ENCODE results near the gene CPM. TPM values are rescaled to one million over a fixed set of nuclear protein-coding genes. Genes with fewer than 3 reads are reported as not detected.
A peak's percentile ranks its signal among the peaks of the same experiment; 100 is the strongest.

The CPM gene
- total and polyA plus RNA-seq, 3 experiments from 2014 or later: 0.26 to 1.9 (median 1.6) TPM

DNA sequence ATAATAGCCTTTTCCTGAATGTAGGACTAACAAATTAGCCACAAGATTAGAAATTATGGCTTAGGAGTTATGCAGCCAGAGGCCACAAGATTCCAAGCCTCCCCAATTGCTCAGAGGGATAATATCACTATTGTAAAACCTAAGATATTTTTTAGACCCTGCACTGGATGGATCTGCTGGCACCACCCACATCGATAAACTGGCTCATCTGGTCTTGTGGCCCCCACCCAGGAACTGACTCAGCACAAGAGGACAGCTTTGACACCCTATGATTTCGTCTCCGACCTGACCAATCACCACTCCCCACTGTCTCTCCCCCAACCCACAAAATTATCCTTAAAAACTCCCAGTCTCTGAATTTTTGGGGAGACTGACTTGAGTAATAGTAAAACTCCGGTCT, 54.7 kb downstream of the CPM start:
- Mint-ChIP-seq H3K9me3 (peaks cover 0 to 3% (median 0%) of the 10 kb centered on the region in 5 donors), H3K27me3 (peaks cover 9 to 14% of the 10 kb centered on the region in 2 donors), H3K27ac (no peak overlapping the region), H3K4me1 (no peaks in the 10 kb centered on the region), H3K36me3 (peaks cover 0 to 6% (median 0%) of the 10 kb centered on the region in 3 donors), H3K4me3 (no peak overlapping the region)
- H3K27ac ChIP-seq (ENCODE audit: low read depth, low read length): no peak overlapping the region
- ChIA-PET CTCF (no interaction called here), POLR2A (no interaction called here)
- DNase-seq: no peak
- H3K36me3 ChIP-seq (ENCODE audit: insufficient read depth, low read length): no peaks in the 10 kb centered on the region
- no peak overlapping the region for H3K4me3 ChIP-seq (ENCODE audit: low read length)
- H3K4me1 ChIP-seq (ENCODE audit: insufficient read depth, low read length): no peaks in the 10 kb centered on the region
- no peaks in the 10 kb centered on the region for H3K9me3 ChIP-seq (ENCODE audit: low read length)
- H3K27me3 ChIP-seq (ENCODE audit: insufficient read depth, low read length, poor library complexity, severe bottlenecking): no peaks in the 10 kb centered on the region

DNA sequence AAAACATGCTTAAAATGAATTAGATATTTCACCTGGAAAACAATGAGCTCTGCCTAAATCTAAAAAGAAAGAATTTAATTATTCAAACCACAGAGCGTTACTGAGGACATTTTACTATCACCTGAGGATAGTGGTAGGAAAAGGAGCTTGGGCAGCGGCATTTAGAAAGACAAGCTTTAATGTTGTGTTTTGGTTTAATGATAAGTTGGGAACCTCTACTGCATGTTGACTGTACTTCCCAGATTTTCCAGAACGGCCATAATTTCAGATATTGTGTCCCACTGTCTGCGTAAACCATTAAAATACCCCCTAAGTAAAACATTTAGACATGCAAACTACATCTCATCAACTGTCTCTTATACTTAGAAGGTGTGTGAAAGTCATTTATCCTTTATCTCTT, 55.4 kb downstream of the CPM start:
- H3K27ac ChIP-seq (ENCODE audit: low read depth, low read length): no peak overlapping the region
- no peak overlapping the region for H3K27ac Mint-ChIP-seq
- H3K9me3 Mint-ChIP-seq: peaks cover 0 to 3% (median 0%) of the 10 kb centered on the region in 5 donors
- peaks cover 11 to 14% of the 10 kb centered on the region in 2 donors for H3K27me3 Mint-ChIP-seq
- no peak overlapping the region for H3K4me3 ChIP-seq (ENCODE audit: low read length)
- ChIA-PET CTCF (no interaction called here), POLR2A (no interaction called here)
- no peaks in the 10 kb centered on the region for H3K4me1 ChIP-seq (ENCODE audit: insufficient read depth, low read length)
- no peaks in the 10 kb centered on the region for H3K36me3 ChIP-seq (ENCODE audit: insufficient read depth, low read length)
- H3K9me3 ChIP-seq (ENCODE audit: low read length): no peaks in the 10 kb centered on the region
- DNase-seq: no peak
- no peaks in the 10 kb centered on the region for H3K4me1 Mint-ChIP-seq
- H3K27me3 ChIP-seq (ENCODE audit: insufficient read depth, low read length, poor library complexity, severe bottlenecking): no peaks in the 10 kb centered on the region
- no peak overlapping the region for H3K4me3 Mint-ChIP-seq
- peaks cover 0 to 6% (median 0%) of the 10 kb centered on the region in 3 donors for H3K36me3 Mint-ChIP-seq

DNA sequence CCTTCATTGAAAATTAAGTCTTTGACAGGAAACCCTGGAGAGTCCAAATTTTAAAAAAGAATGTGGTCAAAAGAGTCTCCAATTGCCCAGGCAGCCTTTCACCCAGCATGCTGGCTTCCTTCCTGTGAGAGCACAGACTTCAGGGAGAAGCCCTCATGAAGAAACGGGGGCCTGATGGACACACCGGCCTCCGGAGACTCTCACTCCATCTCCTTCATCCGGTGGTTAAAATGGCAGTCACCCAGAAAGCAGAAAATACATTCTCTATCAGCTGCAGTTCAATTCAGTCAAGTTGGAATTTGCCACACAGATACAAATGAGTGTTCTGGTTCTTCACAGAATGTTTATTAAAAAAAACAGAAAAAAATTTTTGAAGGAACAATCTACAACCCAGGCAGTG, 56.5 kb downstream of the CPM start:
- peaks cover 9 to 14% of the 10 kb centered on the region in 2 donors for H3K27me3 Mint-ChIP-seq
- no peaks in the 10 kb centered on the region for H3K36me3 ChIP-seq (ENCODE audit: insufficient read depth, low read length)
- peaks cover 0 to 6% (median 0%) of the 10 kb centered on the region in 3 donors for H3K36me3 Mint-ChIP-seq
- H3K4me1 Mint-ChIP-seq: no peaks in the 10 kb centered on the region
- no peak for DNase-seq
- ChIA-PET CTCF (no interaction called here), POLR2A (no interaction called here)
- H3K4me3 ChIP-seq (ENCODE audit: low read length): no peak overlapping the region
- no peaks in the 10 kb centered on the region for H3K9me3 Mint-ChIP-seq
- no peaks in the 10 kb centered on the region for H3K9me3 ChIP-seq (ENCODE audit: low read length)
- no peak overlapping the region for H3K27ac Mint-ChIP-seq
- H3K27me3 ChIP-seq (ENCODE audit: insufficient read depth, low read length, poor library complexity, severe bottlenecking): no peaks in the 10 kb centered on the region
- no peaks in the 10 kb centered on the region for H3K4me1 ChIP-seq (ENCODE audit: insufficient read depth, low read length)
- no peak overlapping the region for H3K4me3 Mint-ChIP-seq
- no peak overlapping the region for H3K27ac ChIP-seq (ENCODE audit: low read depth, low read length)

DNA sequence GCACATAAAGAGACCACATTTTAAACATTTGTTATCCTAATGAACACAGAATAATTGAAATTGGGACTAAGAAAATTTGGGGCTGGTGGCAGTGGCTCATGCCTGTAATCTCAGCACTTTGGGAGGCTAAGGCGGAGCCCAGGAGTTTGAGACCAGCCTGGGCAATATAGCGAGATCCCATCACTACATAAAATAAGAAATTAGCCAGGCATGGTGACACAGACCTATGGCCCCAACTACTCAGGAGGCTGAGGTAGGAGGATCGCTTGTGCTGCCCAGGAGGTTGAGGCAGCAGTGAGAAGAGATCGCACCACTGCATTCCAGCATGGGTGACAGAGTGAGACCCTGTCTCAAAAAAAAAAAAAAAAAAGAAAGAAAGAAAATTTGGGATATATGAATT, 59.7 kb downstream of the CPM start:
- no peaks in the 10 kb centered on the region for H3K4me1 Mint-ChIP-seq

DNA sequence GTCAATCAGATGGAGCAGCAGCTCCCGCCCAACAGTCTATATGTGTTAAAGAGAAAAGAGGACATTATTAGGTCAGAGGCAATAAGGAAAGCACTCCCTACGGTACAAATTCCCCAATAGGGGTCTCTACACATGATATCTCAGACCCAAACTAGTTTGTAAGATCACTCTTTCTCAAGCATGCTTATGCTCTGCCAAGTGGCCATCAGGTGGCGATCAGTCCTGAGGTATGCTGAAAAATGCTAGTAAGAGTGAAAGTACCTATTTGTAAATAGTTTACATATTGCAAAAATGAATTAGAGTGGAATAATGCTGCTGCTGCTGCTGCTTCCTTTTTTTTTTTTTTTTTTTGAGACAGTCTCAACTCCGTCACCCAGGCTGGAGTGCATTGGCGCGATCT, 61.0 kb downstream of the CPM start:
- DNase-seq: no peak
- ChIA-PET POLR2A (interaction anchor here (0.6 kb wide), 1 partner anchor 1386 kb away, joined by 4 read pairs; no protein-coding TSS in a partner anchor), CTCF (no interaction called here)
- no peaks in the 10 kb centered on the region for H3K36me3 ChIP-seq (ENCODE audit: insufficient read depth, low read length)
- H3K4me3 ChIP-seq (ENCODE audit: low read length): no peak overlapping the region
- Mint-ChIP-seq H3K4me1 (no peaks in the 10 kb centered on the region), H3K4me3 (no peak overlapping the region), H3K36me3 (peaks cover 0 to 6% (median 0%) of the 10 kb centered on the region in 3 donors), H3K9me3 (no peaks in the 10 kb centered on the region), H3K27me3 (peaks cover 11 to 13% of the 10 kb centered on the region in 2 donors), H3K27ac (peak overlapping the region in 1 of 8 donors; percentile 54)
- H3K27ac ChIP-seq (ENCODE audit: low read depth, low read length): no peak overlapping the region
- H3K9me3 ChIP-seq (ENCODE audit: low read length): no peaks in the 10 kb centered on the region
- no peaks in the 10 kb centered on the region for H3K27me3 ChIP-seq (ENCODE audit: insufficient read depth, low read length, poor library complexity, severe bottlenecking)
- no peaks in the 10 kb centered on the region for H3K4me1 ChIP-seq (ENCODE audit: insufficient read depth, low read length)

More for the DNA sequence above, 59.7 kb downstream of the CPM start:
- no peak overlapping the region for H3K27ac Mint-ChIP-seq
- POLR2A ChIA-PET: no interaction called here
- Histone ChIP-seq H3K36me3 (ENCODE audit: insufficient read depth, low read length) (no peaks in the 10 kb centered on the region), H3K27me3 (ENCODE audit: insufficient read depth, low read length, poor library complexity, severe bottlenecking) (no peaks in the 10 kb centered on the region), H3K27ac (ENCODE audit: low read depth, low read length) (no peak overlapping the region), H3K4me1 (ENCODE audit: insufficient read depth, low read length) (no peaks in the 10 kb centered on the region), H3K9me3 (ENCODE audit: low read length) (no peaks in the 10 kb centered on the region), H3K4me3 (ENCODE audit: low read length) (no peak overlapping the region)
- H3K9me3 Mint-ChIP-seq: no peaks in the 10 kb centered on the region
- CTCF ChIA-PET: no interaction called here
- no peak for DNase-seq
- peaks cover 13 to 14% of the 10 kb centered on the region in 2 donors for H3K27me3 Mint-ChIP-seq
- H3K36me3 Mint-ChIP-seq: peaks cover 0 to 6% (median 0%) of the 10 kb centered on the region in 3 donors
- H3K4me3 Mint-ChIP-seq: no peak overlapping the region

DNA sequence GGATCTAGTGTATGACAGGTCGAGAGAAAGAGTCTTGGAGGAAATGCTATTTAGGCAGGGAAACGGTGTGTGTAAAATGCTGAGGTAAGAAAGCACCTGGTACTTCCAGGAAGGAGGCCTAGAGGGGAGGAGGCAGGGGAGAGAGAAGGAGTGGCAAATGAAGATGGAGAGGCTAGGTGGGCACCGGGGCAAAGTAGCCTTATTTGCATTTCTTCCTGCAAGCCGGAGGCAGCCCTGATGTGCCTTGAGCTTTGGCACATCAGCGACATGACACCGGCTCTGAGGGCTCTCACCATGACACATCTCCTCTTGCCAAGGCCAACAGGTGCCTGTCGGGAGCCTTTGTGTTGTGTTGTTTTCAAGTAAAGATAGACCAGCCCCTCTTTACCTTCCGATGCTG, 61.6 kb downstream of the CPM start:
- Histone ChIP-seq H3K4me3 (ENCODE audit: low read length) (no peak overlapping the region), H3K9me3 (ENCODE audit: low read length) (no peaks in the 10 kb centered on the region), H3K36me3 (ENCODE audit: insufficient read depth, low read length) (no peaks in the 10 kb centered on the region), H3K27ac (ENCODE audit: low read depth, low read length) (no peak overlapping the region), H3K4me1 (ENCODE audit: insufficient read depth, low read length) (no peaks in the 10 kb centered on the region), H3K27me3 (ENCODE audit: insufficient read depth, low read length, poor library complexity, severe bottlenecking) (no peaks in the 10 kb centered on the region)
- peaks cover 0 to 6% (median 0%) of the 10 kb centered on the region in 3 donors for H3K36me3 Mint-ChIP-seq
- no peak for DNase-seq
- no peak overlapping the region for H3K27ac Mint-ChIP-seq
- ChIA-PET CTCF (no interaction called here), POLR2A (no interaction called here)
- no peak overlapping the region for H3K4me3 Mint-ChIP-seq
- H3K4me1 Mint-ChIP-seq: no peaks in the 10 kb centered on the region
- peaks cover 9 to 13% of the 10 kb centered on the region in 2 donors for H3K27me3 Mint-ChIP-seq
- H3K9me3 Mint-ChIP-seq: no peaks in the 10 kb centered on the region

DNA sequence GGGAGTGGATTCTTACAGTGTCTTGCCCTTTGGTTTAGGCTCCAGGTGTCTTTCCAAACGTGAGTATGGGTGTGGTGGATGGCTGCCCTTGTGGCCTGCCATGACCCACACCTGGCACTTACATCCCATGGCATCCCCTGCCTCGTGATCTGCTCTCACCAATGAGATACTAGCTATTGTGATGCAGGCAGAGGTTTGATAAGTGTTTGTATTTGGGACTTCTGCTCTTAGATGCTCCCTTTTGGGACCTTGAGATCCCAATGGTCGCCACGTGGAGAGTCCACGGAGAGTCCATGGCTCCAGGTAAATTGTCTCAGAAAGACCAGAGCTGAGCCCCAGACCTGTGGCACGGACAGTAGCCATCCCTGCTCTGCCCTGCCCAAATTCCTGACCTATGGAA, 62.5 kb downstream of the CPM start:
- Mint-ChIP-seq H3K36me3 (peaks cover 0 to 6% (median 0%) of the 10 kb centered on the region in 3 donors), H3K27ac (no peak overlapping the region), H3K4me1 (no peaks in the 10 kb centered on the region), H3K9me3 (no peaks in the 10 kb centered on the region), H3K4me3 (no peak overlapping the region), H3K27me3 (peaks cover 7 to 13% of the 10 kb centered on the region in 2 donors)
- no peaks in the 10 kb centered on the region for H3K4me1 ChIP-seq (ENCODE audit: insufficient read depth, low read length)
- ChIA-PET CTCF (no interaction called here), POLR2A (no interaction called here)
- no peak overlapping the region for H3K27ac ChIP-seq (ENCODE audit: low read depth, low read length)
- no peaks in the 10 kb centered on the region for H3K36me3 ChIP-seq (ENCODE audit: insufficient read depth, low read length)
- no peak overlapping the region for H3K4me3 ChIP-seq (ENCODE audit: low read length)
- no peaks in the 10 kb centered on the region for H3K9me3 ChIP-seq (ENCODE audit: low read length)
- no peak for DNase-seq
- no peaks in the 10 kb centered on the region for H3K27me3 ChIP-seq (ENCODE audit: insufficient read depth, low read length, poor library complexity, severe bottlenecking)

DNA sequence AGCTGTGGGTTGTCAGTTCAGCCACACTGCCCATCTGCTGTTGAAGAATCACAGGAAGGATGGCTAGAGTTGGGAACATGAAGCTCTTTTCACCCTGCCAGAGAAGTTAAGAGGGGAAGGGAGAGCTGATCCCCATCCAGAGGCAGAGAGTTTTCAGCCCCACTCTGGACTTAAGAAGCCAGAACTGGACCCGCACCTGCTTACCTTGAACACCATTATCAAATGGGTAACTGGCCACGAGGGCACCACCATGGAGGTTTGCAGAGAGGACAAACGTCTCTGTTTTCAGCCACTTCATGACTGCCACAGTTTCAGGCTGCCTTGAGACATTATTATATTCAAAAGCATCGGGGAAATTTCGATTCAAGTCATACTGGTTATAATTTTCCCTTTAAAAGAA, 63.0 kb downstream of the CPM start:
- H3K9me3 ChIP-seq (ENCODE audit: low read length): no peaks in the 10 kb centered on the region
- DNase-seq: no peak
- H3K4me3 Mint-ChIP-seq: no peak overlapping the region
- H3K27ac Mint-ChIP-seq: no peak overlapping the region
- H3K36me3 ChIP-seq (ENCODE audit: insufficient read depth, low read length): no peaks in the 10 kb centered on the region
- POLR2A ChIA-PET: no interaction called here
- H3K27me3 ChIP-seq (ENCODE audit: insufficient read depth, low read length, poor library complexity, severe bottlenecking): no peaks in the 10 kb centered on the region
- peaks cover 7 to 13% of the 10 kb centered on the region in 2 donors for H3K27me3 Mint-ChIP-seq
- H3K9me3 Mint-ChIP-seq: no peaks in the 10 kb centered on the region
- CTCF ChIA-PET: no interaction called here
- no peaks in the 10 kb centered on the region for H3K4me1 Mint-ChIP-seq
- no peaks in the 10 kb centered on the region for H3K4me1 ChIP-seq (ENCODE audit: insufficient read depth, low read length)
- no peak overlapping the region for H3K27ac ChIP-seq (ENCODE audit: low read depth, low read length)
- no peak overlapping the region for H3K4me3 ChIP-seq (ENCODE audit: low read length)
- peaks cover 0 to 6% (median 0%) of the 10 kb centered on the region in 3 donors for H3K36me3 Mint-ChIP-seq
